T-helper 1 cell treated with Interleukin-12 subunit alpha and Interleukin-12 subunit beta and Interleukin-4 antibody, amounts not matched to agents 30 ng/mL and 1 ng/mL, for 36 hours (primary cell): ENCODE data around the gene PSAPL1. TPM values are rescaled to one million over a fixed set of nuclear protein-coding genes. Genes with fewer than 3 reads are reported as not detected.

ENCODE experiments used
- intact Hi-C: fragments of 100-400 bp; cut with micrococcal nuclease; formaldehyde crosslinking; loops from one replicate; pipeline ENCODE4 v1.15.1; 2024
- total RNA-seq: library from RNA; stranded (reverse); gene quantifications from 2 replicates; pipeline ENCODE4 v1.2.3, GENCODE V29; 2022

Gene PSAPL1
- total RNA-seq, 1 donor from 2014 or later = not detected

GRCh38 chr4:7431696-7432530, 2.8 kb downstream of the PSAPL1 start:
- intact Hi-C loops = no loop called here

- intact Hi-C loops = no loop called here
Measured at GRCh38 chr4:7430965-7431695, 3.6 kb downstream of the PSAPL1 start.

GRCh38 chr4:7430368-7430964, 4.3 kb downstream of the PSAPL1 start:
- intact Hi-C loops = no loop called here

- intact Hi-C loops = no loop called here
Measured at GRCh38 chr4:7429601-7430078, 5.1 kb downstream of the PSAPL1 start.

- intact Hi-C loops = no loop called here
Measured at GRCh38 chr4:7429069-7429416, 5.7 kb downstream of the PSAPL1 start.

- intact Hi-C loops = no loop called here
Measured at GRCh38 chr4:7428261-7429068, 6.3 kb downstream of the PSAPL1 start.

- intact Hi-C loops = no loop called here
Measured at GRCh38 chr4:7427831-7428260, 6.9 kb downstream of the PSAPL1 start.

- intact Hi-C loops = no loop called here
Measured at GRCh38 chr4:7427361-7427760, 7.4 kb downstream of the PSAPL1 start.

GRCh38 chr4:7426525-7427171, 8.1 kb downstream of the PSAPL1 start:
- intact Hi-C loops = no loop called here

- intact Hi-C loops = no loop called here
Measured at GRCh38 chr4:7425591-7426468, 8.9 kb downstream of the PSAPL1 start.

GRCh38 chr4:7425124-7425523, 9.6 kb downstream of the PSAPL1 start:
- intact Hi-C loops = no loop called here

GRCh38 chr4:7424553-7425111, 10.1 kb downstream of the PSAPL1 start:
- intact Hi-C loops = no loop called here

GRCh38 chr4:7423801-7424552, 10.8 kb downstream of the PSAPL1 start:
- intact Hi-C loops = no loop called here

GRCh38 chr4:7423391-7423790, 11.3 kb downstream of the PSAPL1 start:
- intact Hi-C loops = no loop called here

- intact Hi-C loops = no loop called here
Measured at GRCh38 chr4:7422898-7423180, 11.9 kb downstream of the PSAPL1 start.

GRCh38 chr4:7422151-7422897, 12.4 kb downstream of the PSAPL1 start:
- intact Hi-C loops = no loop called here

GRCh38 chr4:7421356-7422150, 13.2 kb downstream of the PSAPL1 start:
- intact Hi-C loops = no loop called here
